GM23338 (cell line): ENCODE data around the gene NIPBL. TPM values are rescaled to one million over a fixed set of nuclear protein-coding genes. Genes with fewer than 3 reads are reported as not detected.

Experiments
- ATAC-seq: fragments of 200-7000 bp; cut with Tn5 transposase; 3 replicates; pipeline ENCODE4 v1.9.1; 2020
- DNase-seq: peaks from one replicate; pipeline ENCODE4 v3.0.0-alpha.2; 2015; ENCODE audit warnings: low spot score
- H2AFZ ChIP-seq: fragments of 200-600 bp; sonication (generic); 2 replicates; pipeline ENCODE4 v1.8.0; 2016; ENCODE audit warnings: antibody characterized with exemption, mild to moderate bottlenecking, moderate library complexity
- H3F3A ChIP-seq: fragments of 200-600 bp; sonication (generic); replicated peaks from 2 replicates; pipeline ENCODE4 v1.8.0; 2017; ENCODE audit warnings: antibody characterized with exemption, mixed run types, low read depth
- H3K27ac ChIP-seq: fragments of 200-600 bp; sonication (generic); 2 replicates; pipeline ENCODE4 v1.6.1; 2016; ENCODE audit warnings: low read depth
- H3K27me3 ChIP-seq: fragments of 200-600 bp; sonication (generic); 2 replicates; pipeline ENCODE4 v1.8.0; 2016; ENCODE audit warnings: mild to moderate bottlenecking, mixed run types, moderate library complexity; ENCODE audit not compliant: insufficient read depth
- H3K36me3 ChIP-seq: fragments of 200-600 bp; sonication (generic); 2 replicates; pipeline ENCODE4 v1.8.0; 2016; ENCODE audit warnings: mild to moderate bottlenecking; ENCODE audit not compliant: insufficient read depth
- H3K4me1 ChIP-seq: fragments of 200-600 bp; sonication (generic); 2 replicates; pipeline ENCODE4 v1.8.0; 2016; ENCODE audit warnings: mild to moderate bottlenecking, moderate library complexity; ENCODE audit not compliant: insufficient read depth
- H3K4me2 ChIP-seq: fragments of 200-600 bp; sonication (generic); 2 replicates; pipeline ENCODE4 v1.7.1; 2017; ENCODE audit warnings: mixed run types
- H3K4me3 ChIP-seq: fragments of 200-600 bp; sonication (generic); 2 replicates; pipeline ENCODE4 v1.6.1; 2016; ENCODE audit warnings: mixed run types
- H3K79me2 ChIP-seq: fragments of 200-600 bp; sonication (generic); replicated peaks from 2 replicates; pipeline ENCODE4 v1.8.0; 2017; ENCODE audit warnings: mild to moderate bottlenecking; ENCODE audit not compliant: insufficient read depth
- H3K9me2 ChIP-seq: fragments of 200-600 bp; sonication (generic); 2 replicates; pipeline ENCODE4 v1.8.0; 2017; ENCODE audit not compliant: insufficient read depth
- H4K20me1 ChIP-seq: fragments of 200-600 bp; sonication (generic); replicated peaks from 2 replicates; pipeline ENCODE4 v1.8.0; 2017; ENCODE audit warnings: mild to moderate bottlenecking; ENCODE audit not compliant: insufficient read depth
- H3K27ac Mint-ChIP-seq: 2 replicates; pipeline ENCODE4 v1.8.0; 2020; ENCODE audit warnings: inconsistent platforms, mild to moderate bottlenecking, moderate library complexity, mixed read lengths
- H3K27me3 Mint-ChIP-seq: 3 replicates; pipeline ENCODE4 v1.8.0; 2022; ENCODE audit warnings: low read depth, mild to moderate bottlenecking, moderate library complexity, mixed read lengths, inconsistent platforms; ENCODE audit not compliant: insufficient read depth, poor library complexity
- H3K36me3 Mint-ChIP-seq: 3 replicates; pipeline ENCODE4 v1.8.0; 2021; ENCODE audit warnings: low read depth, mild to moderate bottlenecking, inconsistent platforms, moderate library complexity, mixed read lengths
- H3K4me1 Mint-ChIP-seq: 3 replicates; pipeline ENCODE4 v1.8.0; 2020; ENCODE audit warnings: mild to moderate bottlenecking, inconsistent platforms, mixed read lengths
- H3K4me3 Mint-ChIP-seq: 3 replicates; pipeline ENCODE4 v1.8.0; 2021; ENCODE audit warnings: moderate library complexity, mild to moderate bottlenecking, inconsistent platforms, mixed read lengths
- H3K9me3 Mint-ChIP-seq: 3 replicates; pipeline ENCODE4 v1.8.0; 2020; ENCODE audit warnings: moderate library complexity, mild to moderate bottlenecking, inconsistent platforms, mixed read lengths
- EZH2 ChIP-seq: fragments of 200-600 bp; sonication (generic); IDR thresholded peaks from one replicate; pipeline ENCODE4 v1.8.0; 2017; ENCODE audit warnings: antibody characterized with exemption, mild to moderate bottlenecking, low read depth; ENCODE audit not compliant: unreplicated experiment
- EZH2phosphoT487 ChIP-seq: fragments of 200-600 bp; sonication (generic); IDR thresholded peaks from one replicate; pipeline ENCODE4 v1.8.1; 2018; ENCODE audit warnings: antibody characterized with exemption; ENCODE audit not compliant: unreplicated experiment
- JUNB ChIP-seq: IDR thresholded peaks from one replicate; pipeline ENCODE4 v1.6.1; 2016; ENCODE audit warnings: antibody characterized with exemption; ENCODE audit not compliant: unreplicated experiment
- NANOG ChIP-seq: IDR thresholded peaks from 2 replicates; pipeline ENCODE4 v1.6.1; 2016; ENCODE audit warnings: antibody characterized with exemption, borderline replicate concordance
- ZNF331 ChIP-seq: fragments of 250-450 bp; sonication (Bioruptor Pico); IDR thresholded peaks from 2 replicates; pipeline ENCODE4 v1.5.0; 2020; ENCODE audit warnings: low read depth, mild to moderate bottlenecking, moderate library complexity
- polyA plus RNA-seq: library from polyadenylated mRNA; unstranded; fragments of >200 nt; fragmentation: Nextera tagmentation; extraction: Ambion mirVana; gene quantifications from 2 replicates; pipeline ENCODE4 v1.2.1, GENCODE V29; 2016
- total RNA-seq: library from RNA; depleted of rRNA; stranded (reverse); fragments of >200 nt; shearing (Covaris generic); gene quantifications from 2 replicates; pipeline ENCODE4 v1.2.3, GENCODE V29; 2014
- TF ChIP-seq, protein P1 (sequence below): IDR thresholded peaks from 2 replicates; pipeline ENCODE4 v1.6.1; 2016; ENCODE audit warnings: antibody characterized with exemption
- TF ChIP-seq, protein P2 (sequence below): IDR thresholded peaks from one replicate; pipeline ENCODE4 v1.6.1; 2018; ENCODE audit warnings: antibody characterized with exemption; ENCODE audit not compliant: unreplicated experiment
- TF ChIP-seq, protein P3 (sequence below), 2 experiments: fragments of 200-600 bp in 1 of 2; sonication (generic) in 1 of 2; conservative IDR thresholded peaks; 2 replicates each; pipeline versions ENCODE4 v1.5.1 to v1.6.1; 2016 to 2017; ENCODE audit warnings: antibody characterized with exemption in 2 of 2, low read depth in 2 of 2, mild to moderate bottlenecking in 2 of 2, moderate library complexity in 1 of 2
- TF ChIP-seq, protein P4 (sequence below): fragments of 250-450 bp; sonication (Bioruptor Pico); IDR thresholded peaks from 2 replicates; pipeline ENCODE4 v1.5.0; 2020; ENCODE audit warnings: mild to moderate bottlenecking, moderate library complexity

Gene NIPBL
- total and polyA plus RNA-seq, 2 experiments from 2014 or later, result 44.2 to 51.4 TPM

DNA sequence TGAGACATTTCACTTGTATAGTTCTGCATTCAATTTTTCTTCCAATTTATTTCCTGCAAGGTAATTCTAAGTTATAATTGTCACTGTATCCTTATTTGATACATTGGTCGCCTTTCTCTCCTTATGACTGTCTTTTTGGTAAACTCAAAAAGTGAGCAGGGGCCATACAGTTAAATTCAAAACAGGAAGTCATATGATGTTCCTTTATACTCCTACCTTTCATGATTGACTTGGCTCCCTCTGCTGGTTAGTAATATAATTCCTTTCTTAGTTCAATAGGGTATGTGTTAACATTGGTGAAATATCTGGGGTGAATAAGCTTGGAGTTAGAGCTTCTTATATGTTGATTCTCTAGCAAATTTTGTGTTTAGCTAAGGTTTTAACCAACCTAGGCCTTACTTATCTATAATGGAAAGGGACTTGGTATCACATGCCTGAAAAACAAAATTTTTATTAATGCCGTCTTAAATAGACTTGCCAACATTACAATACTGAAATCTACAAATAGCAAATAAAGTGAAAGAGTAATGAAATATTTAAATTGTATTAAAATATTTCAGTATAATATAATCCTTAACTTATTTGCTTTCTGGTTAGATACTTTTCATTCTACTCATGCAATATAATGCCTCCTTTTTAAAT lies 6.0 kb upstream of the NIPBL start:
- H3F3A ChIP-seq, result no peaks in the 10 kb centered on the region
- peaks cover 42% of the 10 kb centered on the region for H3K79me2 ChIP-seq
- H3K27me3 Mint-ChIP-seq, result no peaks in the 10 kb centered on the region
- H3K36me3 ChIP-seq, result no peaks in the 10 kb centered on the region
- no peak overlapping the region for H3K27ac ChIP-seq
- H3K4me3 Mint-ChIP-seq, result no peak overlapping the region
- H3K4me3 ChIP-seq, result no peak overlapping the region
- no peak overlapping the region for H2AFZ ChIP-seq
- H3K9me3 Mint-ChIP-seq, result no peaks in the 10 kb centered on the region; the same call in 2 of the 3 replicates
- peaks cover 13% of the 10 kb centered on the region; the same call in 2 of the 3 replicates for H3K4me1 Mint-ChIP-seq
- DNase-seq, result peak; percentile 93
- no peak for TF ChIP-seq JUNB
- TF ChIP-seq, protein P1, sequence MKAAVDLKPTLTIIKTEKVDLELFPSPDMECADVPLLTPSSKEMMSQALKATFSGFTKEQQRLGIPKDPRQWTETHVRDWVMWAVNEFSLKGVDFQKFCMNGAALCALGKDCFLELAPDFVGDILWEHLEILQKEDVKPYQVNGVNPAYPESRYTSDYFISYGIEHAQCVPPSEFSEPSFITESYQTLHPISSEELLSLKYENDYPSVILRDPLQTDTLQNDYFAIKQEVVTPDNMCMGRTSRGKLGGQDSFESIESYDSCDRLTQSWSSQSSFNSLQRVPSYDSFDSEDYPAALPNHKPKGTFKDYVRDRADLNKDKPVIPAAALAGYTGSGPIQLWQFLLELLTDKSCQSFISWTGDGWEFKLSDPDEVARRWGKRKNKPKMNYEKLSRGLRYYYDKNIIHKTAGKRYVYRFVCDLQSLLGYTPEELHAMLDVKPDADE, result no peak
- TF ChIP-seq, protein P2, sequence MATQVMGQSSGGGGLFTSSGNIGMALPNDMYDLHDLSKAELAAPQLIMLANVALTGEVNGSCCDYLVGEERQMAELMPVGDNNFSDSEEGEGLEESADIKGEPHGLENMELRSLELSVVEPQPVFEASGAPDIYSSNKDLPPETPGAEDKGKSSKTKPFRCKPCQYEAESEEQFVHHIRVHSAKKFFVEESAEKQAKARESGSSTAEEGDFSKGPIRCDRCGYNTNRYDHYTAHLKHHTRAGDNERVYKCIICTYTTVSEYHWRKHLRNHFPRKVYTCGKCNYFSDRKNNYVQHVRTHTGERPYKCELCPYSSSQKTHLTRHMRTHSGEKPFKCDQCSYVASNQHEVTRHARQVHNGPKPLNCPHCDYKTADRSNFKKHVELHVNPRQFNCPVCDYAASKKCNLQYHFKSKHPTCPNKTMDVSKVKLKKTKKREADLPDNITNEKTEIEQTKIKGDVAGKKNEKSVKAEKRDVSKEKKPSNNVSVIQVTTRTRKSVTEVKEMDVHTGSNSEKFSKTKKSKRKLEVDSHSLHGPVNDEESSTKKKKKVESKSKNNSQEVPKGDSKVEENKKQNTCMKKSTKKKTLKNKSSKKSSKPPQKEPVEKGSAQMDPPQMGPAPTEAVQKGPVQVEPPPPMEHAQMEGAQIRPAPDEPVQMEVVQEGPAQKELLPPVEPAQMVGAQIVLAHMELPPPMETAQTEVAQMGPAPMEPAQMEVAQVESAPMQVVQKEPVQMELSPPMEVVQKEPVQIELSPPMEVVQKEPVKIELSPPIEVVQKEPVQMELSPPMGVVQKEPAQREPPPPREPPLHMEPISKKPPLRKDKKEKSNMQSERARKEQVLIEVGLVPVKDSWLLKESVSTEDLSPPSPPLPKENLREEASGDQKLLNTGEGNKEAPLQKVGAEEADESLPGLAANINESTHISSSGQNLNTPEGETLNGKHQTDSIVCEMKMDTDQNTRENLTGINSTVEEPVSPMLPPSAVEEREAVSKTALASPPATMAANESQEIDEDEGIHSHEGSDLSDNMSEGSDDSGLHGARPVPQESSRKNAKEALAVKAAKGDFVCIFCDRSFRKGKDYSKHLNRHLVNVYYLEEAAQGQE, result no peak
- TF ChIP-seq EZH2phosphoT487, result no peak
- TF ChIP-seq EZH2, result no peak
- TF ChIP-seq, protein P3, sequence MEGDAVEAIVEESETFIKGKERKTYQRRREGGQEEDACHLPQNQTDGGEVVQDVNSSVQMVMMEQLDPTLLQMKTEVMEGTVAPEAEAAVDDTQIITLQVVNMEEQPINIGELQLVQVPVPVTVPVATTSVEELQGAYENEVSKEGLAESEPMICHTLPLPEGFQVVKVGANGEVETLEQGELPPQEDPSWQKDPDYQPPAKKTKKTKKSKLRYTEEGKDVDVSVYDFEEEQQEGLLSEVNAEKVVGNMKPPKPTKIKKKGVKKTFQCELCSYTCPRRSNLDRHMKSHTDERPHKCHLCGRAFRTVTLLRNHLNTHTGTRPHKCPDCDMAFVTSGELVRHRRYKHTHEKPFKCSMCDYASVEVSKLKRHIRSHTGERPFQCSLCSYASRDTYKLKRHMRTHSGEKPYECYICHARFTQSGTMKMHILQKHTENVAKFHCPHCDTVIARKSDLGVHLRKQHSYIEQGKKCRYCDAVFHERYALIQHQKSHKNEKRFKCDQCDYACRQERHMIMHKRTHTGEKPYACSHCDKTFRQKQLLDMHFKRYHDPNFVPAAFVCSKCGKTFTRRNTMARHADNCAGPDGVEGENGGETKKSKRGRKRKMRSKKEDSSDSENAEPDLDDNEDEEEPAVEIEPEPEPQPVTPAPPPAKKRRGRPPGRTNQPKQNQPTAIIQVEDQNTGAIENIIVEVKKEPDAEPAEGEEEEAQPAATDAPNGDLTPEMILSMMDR (conservative IDR thresholded peaks at IDR 0.05; ENCODE audit: low read depth in 2 of 2), result peak; percentile 66 to 85
- TF ChIP-seq ZNF331 (CRISPR knock-in tag), result no peak
- TF ChIP-seq, protein P4, sequence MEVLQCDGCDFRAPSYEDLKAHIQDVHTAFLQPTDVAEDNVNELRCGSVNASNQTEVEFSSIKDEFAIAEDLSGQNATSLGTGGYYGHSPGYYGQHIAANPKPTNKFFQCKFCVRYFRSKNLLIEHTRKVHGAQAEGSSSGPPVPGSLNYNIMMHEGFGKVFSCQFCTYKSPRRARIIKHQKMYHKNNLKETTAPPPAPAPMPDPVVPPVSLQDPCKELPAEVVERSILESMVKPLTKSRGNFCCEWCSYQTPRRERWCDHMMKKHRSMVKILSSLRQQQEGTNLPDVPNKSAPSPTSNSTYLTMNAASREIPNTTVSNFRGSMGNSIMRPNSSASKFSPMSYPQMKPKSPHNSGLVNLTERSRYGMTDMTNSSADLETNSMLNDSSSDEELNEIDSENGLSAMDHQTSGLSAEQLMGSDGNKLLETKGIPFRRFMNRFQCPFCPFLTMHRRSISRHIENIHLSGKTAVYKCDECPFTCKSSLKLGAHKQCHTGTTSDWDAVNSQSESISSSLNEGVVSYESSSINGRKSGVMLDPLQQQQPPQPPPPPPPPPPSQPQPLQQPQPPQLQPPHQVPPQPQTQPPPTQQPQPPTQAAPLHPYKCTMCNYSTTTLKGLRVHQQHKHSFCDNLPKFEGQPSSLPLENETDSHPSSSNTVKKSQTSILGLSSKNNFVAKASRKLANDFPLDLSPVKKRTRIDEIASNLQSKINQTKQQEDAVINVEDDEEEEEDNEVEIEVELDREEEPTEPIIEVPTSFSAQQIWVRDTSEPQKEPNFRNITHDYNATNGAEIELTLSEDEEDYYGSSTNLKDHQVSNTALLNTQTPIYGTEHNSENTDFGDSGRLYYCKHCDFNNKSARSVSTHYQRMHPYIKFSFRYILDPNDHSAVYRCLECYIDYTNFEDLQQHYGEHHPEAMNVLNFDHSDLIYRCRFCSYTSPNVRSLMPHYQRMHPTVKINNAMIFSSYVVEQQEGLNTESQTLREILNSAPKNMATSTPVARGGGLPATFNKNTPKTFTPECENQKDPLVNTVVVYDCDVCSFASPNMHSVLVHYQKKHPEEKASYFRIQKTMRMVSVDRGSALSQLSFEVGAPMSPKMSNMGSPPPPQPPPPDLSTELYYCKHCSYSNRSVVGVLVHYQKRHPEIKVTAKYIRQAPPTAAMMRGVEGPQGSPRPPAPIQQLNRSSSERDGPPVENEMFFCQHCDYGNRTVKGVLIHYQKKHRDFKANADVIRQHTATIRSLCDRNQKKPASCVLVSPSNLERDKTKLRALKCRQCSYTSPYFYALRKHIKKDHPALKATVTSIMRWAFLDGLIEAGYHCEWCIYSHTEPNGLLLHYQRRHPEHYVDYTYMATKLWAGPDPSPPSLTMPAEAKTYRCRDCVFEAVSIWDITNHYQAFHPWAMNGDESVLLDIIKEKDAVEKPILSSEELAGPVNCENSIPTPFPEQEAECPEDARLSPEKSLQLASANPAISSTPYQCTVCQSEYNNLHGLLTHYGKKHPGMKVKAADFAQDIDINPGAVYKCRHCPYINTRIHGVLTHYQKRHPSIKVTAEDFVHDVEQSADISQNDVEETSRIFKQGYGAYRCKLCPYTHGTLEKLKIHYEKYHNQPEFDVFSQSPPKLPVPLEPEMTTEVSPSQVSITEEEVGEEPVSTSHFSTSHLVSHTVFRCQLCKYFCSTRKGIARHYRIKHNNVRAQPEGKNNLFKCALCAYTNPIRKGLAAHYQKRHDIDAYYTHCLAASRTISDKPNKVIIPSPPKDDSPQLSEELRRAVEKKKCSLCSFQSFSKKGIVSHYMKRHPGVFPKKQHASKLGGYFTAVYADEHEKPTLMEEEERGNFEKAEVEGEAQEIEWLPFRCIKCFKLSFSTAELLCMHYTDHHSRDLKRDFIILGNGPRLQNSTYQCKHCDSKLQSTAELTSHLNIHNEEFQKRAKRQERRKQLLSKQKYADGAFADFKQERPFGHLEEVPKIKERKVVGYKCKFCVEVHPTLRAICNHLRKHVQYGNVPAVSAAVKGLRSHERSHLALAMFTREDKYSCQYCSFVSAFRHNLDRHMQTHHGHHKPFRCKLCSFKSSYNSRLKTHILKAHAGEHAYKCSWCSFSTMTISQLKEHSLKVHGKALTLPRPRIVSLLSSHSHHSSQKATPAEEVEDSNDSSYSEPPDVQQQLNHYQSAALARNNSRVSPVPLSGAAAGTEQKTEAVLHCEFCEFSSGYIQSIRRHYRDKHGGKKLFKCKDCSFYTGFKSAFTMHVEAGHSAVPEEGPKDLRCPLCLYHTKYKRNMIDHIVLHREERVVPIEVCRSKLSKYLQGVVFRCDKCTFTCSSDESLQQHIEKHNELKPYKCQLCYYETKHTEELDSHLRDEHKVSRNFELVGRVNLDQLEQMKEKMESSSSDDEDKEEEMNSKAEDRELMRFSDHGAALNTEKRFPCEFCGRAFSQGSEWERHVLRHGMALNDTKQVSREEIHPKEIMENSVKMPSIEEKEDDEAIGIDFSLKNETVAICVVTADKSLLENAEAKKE (CRISPR knock-in tag), result no peak
- no peak; the same call in 1 of the 2 replicates for TF ChIP-seq NANOG
- H3K4me2 ChIP-seq, result no peak overlapping the region
- peak; percentile 75 for ATAC-seq
- H3K4me1 ChIP-seq, result peaks cover 12% of the 10 kb centered on the region
- H3K27me3 ChIP-seq, result no peaks in the 10 kb centered on the region
- peaks cover 4% of the 10 kb centered on the region; the same call in 2 of the 3 replicates for H3K36me3 Mint-ChIP-seq
- H4K20me1 ChIP-seq, result peaks cover 10% of the 10 kb centered on the region
- H3K27ac Mint-ChIP-seq, result no peak overlapping the region
- H3K9me2 ChIP-seq, result no peaks in the 10 kb centered on the region
